Memory B cell (primary cell): ENCODE measurements around the gene PSMB11.

Experiments
- ATAC-seq: fragments of 150-1000 bp; cut with Tn5 transposase; 2 replicates; pipeline ENCODE4 v1.10.0; 2021; ENCODE audit warnings: low read depth, mild to moderate bottlenecking, moderate library complexity
- DNase-seq, 2 donors: peaks; one replicate each; pipeline ENCODE4 v3.0.0; 2022; ENCODE audit warnings: low spot score in 2 of 2
- H3K27ac Mint-ChIP-seq: one replicate; pipeline ENCODE4 v1.8.0; 2022; ENCODE audit warnings: mild to moderate bottlenecking, moderate library complexity, mixed read lengths
- H3K27me3 Mint-ChIP-seq: one replicate; pipeline ENCODE4 v1.8.0; 2022; ENCODE audit warnings: mixed read lengths
- H3K36me3 Mint-ChIP-seq: one replicate; pipeline ENCODE4 v1.8.0; 2022; ENCODE audit warnings: mild to moderate bottlenecking, mixed read lengths
- H3K4me1 Mint-ChIP-seq: one replicate; pipeline ENCODE4 v1.8.0; 2022; ENCODE audit warnings: mixed read lengths
- H3K4me3 Mint-ChIP-seq: one replicate; pipeline ENCODE4 v1.8.0; 2022; ENCODE audit warnings: mild to moderate bottlenecking, moderate library complexity, mixed read lengths
- H3K9me3 Mint-ChIP-seq: one replicate; pipeline ENCODE4 v1.8.0; 2022; ENCODE audit warnings: mixed read lengths

Gene PSMB11

DNA sequence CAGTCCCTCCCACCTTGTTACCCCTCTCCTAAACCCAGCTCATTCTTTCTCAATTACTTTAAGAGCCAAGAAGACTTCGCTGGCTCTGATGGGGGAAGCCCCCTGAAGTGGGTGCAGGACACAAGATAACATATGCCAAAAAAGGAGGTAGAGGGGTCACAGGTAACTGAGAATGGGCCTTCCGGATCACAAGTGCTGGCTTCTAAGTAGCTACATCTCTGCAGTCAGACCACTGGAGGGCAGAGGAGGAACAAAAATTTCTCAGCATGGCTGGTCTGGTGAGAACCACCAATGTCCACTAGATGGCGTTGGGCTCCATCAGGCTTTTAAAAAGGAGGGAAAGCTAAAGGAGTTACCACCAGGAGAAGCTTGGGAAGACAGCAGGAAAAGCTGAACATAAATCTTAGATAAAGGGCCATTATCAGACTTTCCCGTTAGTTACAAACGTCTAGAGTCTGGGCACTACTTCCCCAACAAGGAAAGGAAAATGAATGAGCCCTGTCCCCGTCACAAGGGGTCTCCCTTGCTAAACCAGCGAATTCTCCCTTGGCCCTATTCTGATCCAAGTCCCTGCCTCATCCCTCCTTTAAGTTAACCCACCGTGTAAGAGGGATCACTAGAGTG is 26.9 kb downstream of the PSMB11 start:
- Mint-ChIP-seq H3K4me3 (no peak overlapping the region), H3K36me3 (peaks cover 18% of the 10 kb centered on the region), H3K27me3 (no peaks in the 10 kb centered on the region), H3K27ac (peak overlapping the region; percentile 26), H3K4me1 (peaks cover 27% of the 10 kb centered on the region), H3K9me3 (no peaks in the 10 kb centered on the region)
- ATAC-seq (peak; percentile 84), DNase-seq (peak; percentile 66 to 77)

DNA sequence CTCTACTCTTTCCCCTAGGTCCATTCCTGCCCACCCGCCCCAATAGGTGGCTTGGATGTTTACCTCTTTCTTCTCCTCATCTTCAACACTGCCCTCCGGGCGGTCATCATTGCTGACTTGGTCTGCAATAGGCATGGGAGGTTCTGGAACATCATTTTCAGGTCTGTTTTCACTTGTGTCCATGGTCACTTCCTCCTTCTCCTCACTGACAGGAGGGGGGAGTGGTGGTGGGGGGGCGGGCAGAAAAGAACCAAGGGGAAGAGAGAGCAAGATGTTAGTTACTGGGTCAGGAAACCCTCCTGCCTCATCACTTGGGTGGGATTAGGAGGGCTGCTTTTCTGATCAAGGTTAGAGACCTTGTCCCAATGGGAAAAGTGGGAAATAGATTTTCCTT is 27.4 kb downstream of the PSMB11 start:
- Mint-ChIP-seq H3K36me3 (peaks cover 15% of the 10 kb centered on the region), H3K4me3 (no peak overlapping the region), H3K27ac (no peak overlapping the region), H3K4me1 (peaks cover 27% of the 10 kb centered on the region), H3K27me3 (no peaks in the 10 kb centered on the region), H3K9me3 (no peaks in the 10 kb centered on the region)
- DNase-seq (no peak), ATAC-seq (no peak)

DNA sequence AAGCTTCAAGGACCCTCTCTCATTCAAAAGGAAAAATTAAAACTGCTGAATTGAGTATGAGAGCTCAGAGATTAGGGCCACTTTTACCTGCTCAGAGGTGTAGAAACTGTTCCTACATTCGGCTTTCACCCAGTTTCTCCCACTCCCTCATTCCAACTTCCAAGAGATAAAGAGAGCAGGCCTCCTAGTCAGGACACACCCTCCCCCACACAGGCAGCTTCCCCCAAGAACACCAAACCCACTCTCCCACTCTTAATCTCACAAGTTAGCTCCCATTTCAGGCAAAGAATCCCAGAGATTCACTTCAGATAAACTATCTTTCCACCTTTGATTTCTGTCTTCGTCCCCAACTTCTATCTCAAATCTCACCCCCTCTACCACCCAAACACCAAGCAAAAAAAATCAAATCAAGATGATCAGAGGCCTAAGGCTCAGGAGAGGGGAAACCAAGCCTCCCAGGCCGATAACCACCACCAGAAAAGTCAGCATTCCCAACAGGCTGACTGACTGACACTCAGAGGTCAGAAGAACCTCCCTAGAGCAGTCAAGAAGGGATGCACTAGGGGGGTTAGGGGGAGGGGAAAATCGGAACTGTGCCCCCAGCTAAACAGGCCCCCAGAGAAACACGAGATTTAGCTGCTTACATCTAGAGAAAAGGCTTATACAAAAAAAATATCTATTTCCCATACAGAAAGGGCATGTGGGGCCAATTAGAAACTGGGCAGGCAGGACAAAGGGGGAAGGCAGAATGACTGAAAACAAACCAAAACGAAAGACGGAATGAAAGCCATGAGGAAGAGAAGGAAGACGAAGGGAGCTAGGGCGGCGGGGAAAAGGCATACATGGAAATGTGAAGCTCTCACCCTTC is 28.5 kb downstream of the PSMB11 start:
- ATAC-seq (no peak), DNase-seq (no peak)
- H3K27me3 Mint-ChIP-seq, result no peaks in the 10 kb centered on the region
- H3K9me3 Mint-ChIP-seq, result no peaks in the 10 kb centered on the region
- H3K36me3 Mint-ChIP-seq, result peaks cover 16% of the 10 kb centered on the region
- H3K4me1 Mint-ChIP-seq, result peaks cover 27% of the 10 kb centered on the region
- peak overlapping the region; percentile 81 for H3K4me3 Mint-ChIP-seq
- H3K27ac Mint-ChIP-seq, result peak overlapping the region; percentile 60

DNA sequence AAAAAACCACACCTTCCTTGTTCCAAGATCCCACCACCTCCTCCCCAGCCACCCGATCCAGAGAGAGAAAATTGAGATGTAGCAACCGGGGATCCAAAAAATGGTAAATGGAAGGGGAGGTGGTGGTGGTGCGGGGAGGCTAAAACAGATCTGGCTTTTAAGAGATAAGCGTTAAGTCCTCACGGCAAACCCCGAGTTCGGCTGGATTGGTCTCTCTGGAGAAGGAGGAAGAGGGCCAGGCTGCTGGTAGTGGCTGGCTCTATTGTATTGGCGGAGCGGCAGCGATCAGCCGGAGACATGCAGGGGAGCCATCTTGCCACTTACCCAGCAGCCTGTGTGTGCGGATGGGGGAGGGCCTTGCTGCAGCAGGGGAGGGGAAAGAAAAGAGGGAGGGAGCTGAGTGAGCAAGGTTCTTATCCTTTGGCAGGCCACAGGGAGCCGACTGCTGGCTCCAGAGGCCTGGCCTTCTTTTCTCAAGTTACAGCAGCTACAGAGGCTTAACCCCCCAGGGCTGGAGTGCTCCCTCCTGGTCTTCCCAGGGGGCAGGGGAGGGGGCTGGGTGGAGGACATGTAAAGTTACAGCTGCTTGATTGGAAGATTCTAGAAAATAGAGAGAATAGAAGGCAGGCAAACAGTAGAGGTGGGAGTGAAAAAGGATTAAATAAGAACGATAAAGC is 29.4 kb downstream of the PSMB11 start:
- Mint-ChIP-seq H3K4me3 (peak overlapping the region; percentile 81), H3K9me3 (no peaks in the 10 kb centered on the region), H3K27me3 (no peaks in the 10 kb centered on the region), H3K36me3 (peaks cover 11% of the 10 kb centered on the region), H3K27ac (peak overlapping the region; percentile 60), H3K4me1 (peaks cover 24% of the 10 kb centered on the region)
- DNase-seq, result peak; percentile 46 to 51
- ATAC-seq, result peak; percentile 85

- DNase-seq (no peak), ATAC-seq (no peak)
- no peaks in the 10 kb centered on the region for H3K27me3 Mint-ChIP-seq
- peak overlapping the region; percentile 60 for H3K27ac Mint-ChIP-seq
- H3K36me3 Mint-ChIP-seq, result peaks cover 11% of the 10 kb centered on the region
- H3K4me3 Mint-ChIP-seq, result peak overlapping the region; percentile 81
- no peaks in the 10 kb centered on the region for H3K9me3 Mint-ChIP-seq
- peaks cover 24% of the 10 kb centered on the region for H3K4me1 Mint-ChIP-seq
Observed at GRCh38 chr14:23071921-23072539, 30.0 kb downstream of the PSMB11 start.

- Mint-ChIP-seq H3K4me3 (no peak overlapping the region), H3K36me3 (peaks cover 15% of the 10 kb centered on the region), H3K27ac (no peak overlapping the region), H3K4me1 (peaks cover 17% of the 10 kb centered on the region), H3K27me3 (no peaks in the 10 kb centered on the region), H3K9me3 (no peaks in the 10 kb centered on the region)
- ATAC-seq (no peak), DNase-seq (no peak)
Observed at GRCh38 chr14:23074906-23075305, 32.9 kb downstream of the PSMB11 start.

GRCh38 chr14:23076785-23077408 is 34.9 kb downstream of the PSMB11 start:
- DNase-seq (peak in 1 of 2 donors; percentile 42), ATAC-seq (peak; percentile 57)
- H3K4me3 Mint-ChIP-seq, result no peak overlapping the region
- peaks cover 28% of the 10 kb centered on the region for H3K36me3 Mint-ChIP-seq
- no peaks in the 10 kb centered on the region for H3K9me3 Mint-ChIP-seq
- H3K27me3 Mint-ChIP-seq, result no peaks in the 10 kb centered on the region
- H3K27ac Mint-ChIP-seq, result peak overlapping the region; percentile 28
- peaks cover 5% of the 10 kb centered on the region for H3K4me1 Mint-ChIP-seq

DNA sequence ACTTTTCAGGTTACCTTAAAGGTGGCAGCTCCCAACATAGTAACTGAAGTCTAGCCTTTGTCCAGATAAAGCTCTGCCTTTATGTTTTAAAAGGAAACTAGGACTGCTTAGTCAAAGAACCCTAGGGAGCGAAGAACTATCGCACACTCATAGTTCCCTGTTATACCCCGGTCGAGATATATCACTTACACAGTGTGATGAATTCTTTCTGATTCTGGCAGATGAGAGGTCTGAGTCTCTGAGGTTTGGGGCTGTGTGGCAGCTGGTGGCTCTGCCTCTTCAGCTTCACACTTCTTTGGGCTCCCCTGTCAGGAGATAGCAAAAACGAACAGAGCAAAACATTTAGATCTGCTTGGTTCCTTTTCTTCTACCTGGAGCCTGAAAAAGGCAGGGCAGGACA is 36.0 kb downstream of the PSMB11 start:
- no peak overlapping the region for H3K4me3 Mint-ChIP-seq
- peaks cover 3% of the 10 kb centered on the region for H3K4me1 Mint-ChIP-seq
- H3K27ac Mint-ChIP-seq, result no peak overlapping the region
- DNase-seq (no peak), ATAC-seq (no peak)
- no peaks in the 10 kb centered on the region for H3K9me3 Mint-ChIP-seq
- H3K27me3 Mint-ChIP-seq, result no peaks in the 10 kb centered on the region
- peaks cover 28% of the 10 kb centered on the region for H3K36me3 Mint-ChIP-seq

DNA sequence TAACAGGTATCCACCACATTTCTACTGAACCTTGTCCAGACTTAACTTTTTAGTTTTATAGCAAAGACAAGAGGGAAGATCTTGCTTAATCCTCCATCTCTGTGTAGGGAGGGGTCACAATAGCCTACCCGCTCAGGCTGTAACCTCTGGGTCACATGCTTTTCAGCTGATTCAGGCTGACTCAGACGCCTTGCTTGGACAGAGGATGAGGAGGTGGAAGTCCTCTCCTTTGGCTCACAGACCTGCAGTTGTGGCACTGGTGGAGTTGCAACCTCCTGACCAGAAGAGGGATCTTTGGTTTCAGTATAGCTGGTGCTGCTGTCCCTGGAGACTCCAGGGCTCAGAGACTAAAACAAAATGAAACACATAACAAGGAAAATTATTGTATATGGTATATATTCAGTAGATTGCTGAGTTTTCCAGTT is 36.7 kb downstream of the PSMB11 start:
- peaks cover 3% of the 10 kb centered on the region for H3K4me1 Mint-ChIP-seq
- ATAC-seq (no peak), DNase-seq (no peak)
- H3K27me3 Mint-ChIP-seq, result no peaks in the 10 kb centered on the region
- no peak overlapping the region for H3K4me3 Mint-ChIP-seq
- H3K36me3 Mint-ChIP-seq, result peaks cover 28% of the 10 kb centered on the region
- no peaks in the 10 kb centered on the region for H3K9me3 Mint-ChIP-seq
- no peak overlapping the region for H3K27ac Mint-ChIP-seq

GRCh38 chr14:23079716-23080115 is 37.7 kb downstream of the PSMB11 start:
- ATAC-seq (no peak), DNase-seq (no peak)
- peaks cover 25% of the 10 kb centered on the region for H3K36me3 Mint-ChIP-seq
- H3K27ac Mint-ChIP-seq, result peak overlapping the region; percentile 26
- H3K9me3 Mint-ChIP-seq, result no peaks in the 10 kb centered on the region
- no peaks in the 10 kb centered on the region for H3K27me3 Mint-ChIP-seq
- H3K4me3 Mint-ChIP-seq, result no peak overlapping the region
- H3K4me1 Mint-ChIP-seq, result peaks cover 3% of the 10 kb centered on the region

DNA sequence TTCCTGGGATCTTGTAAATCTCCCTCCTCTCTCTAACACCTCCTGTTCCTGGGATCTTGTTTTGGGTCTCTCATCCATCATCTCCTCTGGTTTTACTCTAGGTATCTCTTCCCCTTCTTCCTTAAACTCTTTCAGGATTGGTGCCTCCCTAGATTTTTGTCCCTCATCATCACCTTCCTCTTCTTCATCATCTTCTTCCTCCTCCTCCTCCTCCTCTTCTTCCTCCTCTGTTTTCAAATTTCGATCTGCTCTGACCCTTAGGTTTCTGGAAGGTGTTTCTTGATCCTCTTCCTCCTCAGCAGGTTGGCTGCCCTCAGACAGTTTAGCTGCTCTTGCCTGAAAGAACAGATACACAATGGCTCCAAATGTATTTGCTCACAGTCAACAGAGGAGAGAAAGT is 38.5 kb downstream of the PSMB11 start:
- Mint-ChIP-seq H3K27ac (peak overlapping the region; percentile 26), H3K4me1 (peaks cover 3% of the 10 kb centered on the region), H3K4me3 (no peak overlapping the region), H3K9me3 (no peaks in the 10 kb centered on the region), H3K27me3 (no peaks in the 10 kb centered on the region), H3K36me3 (peaks cover 25% of the 10 kb centered on the region)
- ATAC-seq (no peak), DNase-seq (no peak)

GRCh38 chr14:23085458-23085857 is 43.4 kb downstream of the PSMB11 start:
- Mint-ChIP-seq H3K4me3 (no peak overlapping the region), H3K36me3 (peaks cover 33% of the 10 kb centered on the region), H3K9me3 (no peaks in the 10 kb centered on the region), H3K4me1 (peaks cover 10% of the 10 kb centered on the region), H3K27me3 (no peaks in the 10 kb centered on the region), H3K27ac (no peak overlapping the region)
- DNase-seq (no peak), ATAC-seq (no peak)

GRCh38 chr14:23086565-23086964 is 44.6 kb downstream of the PSMB11 start:
- H3K27ac Mint-ChIP-seq, result peak overlapping the region; percentile 28
- H3K36me3 Mint-ChIP-seq, result peaks cover 26% of the 10 kb centered on the region
- peaks cover 9% of the 10 kb centered on the region for H3K4me1 Mint-ChIP-seq
- no peaks in the 10 kb centered on the region for H3K27me3 Mint-ChIP-seq
- ATAC-seq, result no peak
- DNase-seq, result no peak
- H3K4me3 Mint-ChIP-seq, result no peak overlapping the region
- no peaks in the 10 kb centered on the region for H3K9me3 Mint-ChIP-seq
